ENCODE results near the gene RAB3C.

RAB3C gene

GRCh38 chr5:58640011-58640410 is 57.1 kb downstream of the RAB3C start:
- Histone ChIP-seq H3K27ac (no peak overlapping the region), H3K9me3 (no peaks in the 10 kb centered on the region), H3K4me3 (ENCODE audit: low read depth in 1 of 2, low read length in 1 of 2) (no peak overlapping the region), H3K27me3 (no peaks in the 10 kb centered on the region), H3K4me1 (ENCODE audit: control insufficient read depth in 1 of 2, insufficient read depth in 1 of 2, low read depth in 1 of 2, low read length in 1 of 2) (no peaks in the 10 kb centered on the region), H3K36me3 (no peaks in the 10 kb centered on the region)
- no peak for TF ChIP-seq CTCF (IDR thresholded peaks at IDR 0.05)

- Histone ChIP-seq H3K27me3 (no peaks in the 10 kb centered on the region), H3K9me3 (no peaks in the 10 kb centered on the region), H3K4me1 (ENCODE audit: control insufficient read depth in 1 of 2, insufficient read depth in 1 of 2, low read depth in 1 of 2, low read length in 1 of 2) (no peaks in the 10 kb centered on the region), H3K4me3 (ENCODE audit: low read depth in 1 of 2, low read length in 1 of 2) (no peak overlapping the region), H3K27ac (no peak overlapping the region), H3K36me3 (no peaks in the 10 kb centered on the region)
- TF ChIP-seq CTCF (IDR thresholded peaks at IDR 0.05): no peak
Measured at GRCh38 chr5:58641533-58641932, 58.7 kb downstream of the RAB3C start.

GRCh38 chr5:58648846-58649245 is 66.0 kb downstream of the RAB3C start:
- Histone ChIP-seq H3K36me3 (no peaks in the 10 kb centered on the region), H3K27me3 (no peaks in the 10 kb centered on the region), H3K9me3 (no peaks in the 10 kb centered on the region), H3K4me3 (ENCODE audit: low read depth in 1 of 2, low read length in 1 of 2) (no peak overlapping the region), H3K27ac (no peak overlapping the region), H3K4me1 (ENCODE audit: control insufficient read depth in 1 of 2, insufficient read depth in 1 of 2, low read depth in 1 of 2, low read length in 1 of 2) (no peaks in the 10 kb centered on the region)
- no peak for TF ChIP-seq CTCF (IDR thresholded peaks at IDR 0.05)

- Histone ChIP-seq H3K4me1 (ENCODE audit: control insufficient read depth in 1 of 2, insufficient read depth in 1 of 2, low read depth in 1 of 2, low read length in 1 of 2) (no peaks in the 10 kb centered on the region), H3K27me3 (no peaks in the 10 kb centered on the region), H3K27ac (no peak overlapping the region), H3K4me3 (ENCODE audit: low read depth in 1 of 2, low read length in 1 of 2) (no peak overlapping the region), H3K9me3 (no peaks in the 10 kb centered on the region), H3K36me3 (no peaks in the 10 kb centered on the region)
- no peak for TF ChIP-seq CTCF (IDR thresholded peaks at IDR 0.05)
Measured at GRCh38 chr5:58649716-58650115, 66.8 kb downstream of the RAB3C start.

- H3K4me1 ChIP-seq (ENCODE audit: control insufficient read depth in 1 of 2, insufficient read depth in 1 of 2, low read depth in 1 of 2, low read length in 1 of 2): no peaks in the 10 kb centered on the region
- no peaks in the 10 kb centered on the region for H3K27me3 ChIP-seq
- no peaks in the 10 kb centered on the region for H3K9me3 ChIP-seq
- H3K27ac ChIP-seq: no peak overlapping the region
- no peak overlapping the region for H3K4me3 ChIP-seq (ENCODE audit: low read depth in 1 of 2, low read length in 1 of 2)
- no peaks in the 10 kb centered on the region for H3K36me3 ChIP-seq
- TF ChIP-seq CTCF (IDR thresholded peaks at IDR 0.05): no peak
Measured at GRCh38 chr5:58653521-58653920, 70.6 kb downstream of the RAB3C start.

- no peak for TF ChIP-seq CTCF (IDR thresholded peaks at IDR 0.05)
- Histone ChIP-seq H3K36me3 (no peaks in the 10 kb centered on the region), H3K27me3 (no peaks in the 10 kb centered on the region)
Measured at GRCh38 chr5:58666141-58666540, 83.3 kb downstream of the RAB3C start.

More at GRCh38 chr5:58666141-58666540, 83.3 kb downstream of the RAB3C start:
- Histone ChIP-seq H3K9me3 (no peaks in the 10 kb centered on the region), H3K4me3 (ENCODE audit: low read depth in 1 of 2, low read length in 1 of 2) (no peak overlapping the region), H3K27ac (no peak overlapping the region), H3K4me1 (ENCODE audit: control insufficient read depth in 1 of 2, insufficient read depth in 1 of 2, low read depth in 1 of 2, low read length in 1 of 2) (no peaks in the 10 kb centered on the region)
